Neuron (in vitro differentiated cells): Measurements from ENCODE around the gene MED4.

Experiments used
- H2AFZ ChIP-seq: one replicate; pipeline ENCODE4 v1.6.1; 2013; ENCODE audit warnings: low read depth, mild to moderate bottlenecking, inconsistent platforms, low read length, moderate library complexity
- H3K27me3 ChIP-seq: one replicate; pipeline ENCODE4 v1.6.1; 2013; ENCODE audit warnings: low read length; ENCODE audit not compliant: insufficient read depth
- H3K36me3 ChIP-seq: one replicate; pipeline ENCODE4 v1.6.1; 2013; ENCODE audit warnings: low read length; ENCODE audit not compliant: insufficient read depth
- H3K4me1 ChIP-seq: one replicate; pipeline ENCODE4 v1.6.1; 2013; ENCODE audit warnings: low read length; ENCODE audit not compliant: insufficient read depth
- H3K4me3 ChIP-seq: 2 replicates; pipeline ENCODE4 v1.5.1; 2013; ENCODE audit warnings: mild to moderate bottlenecking, low read length, moderate library complexity
- H3K9me3 ChIP-seq: one replicate; pipeline ENCODE4 v1.6.1; 2013; ENCODE audit warnings: low read length

MED4 gene

GRCh38 chr13:48113756-48114130 is 18.8 kb upstream of the MED4 start:
- Histone ChIP-seq H3K4me3 (no peak overlapping the region), H2AFZ (no peak overlapping the region), H3K27me3 (no peaks in the 10 kb centered on the region), H3K4me1 (peaks cover 12% of the 10 kb centered on the region), H3K9me3 (no peaks in the 10 kb centered on the region), H3K36me3 (no peaks in the 10 kb centered on the region)

- no peak overlapping the region for H3K4me3 ChIP-seq
- no peaks in the 10 kb centered on the region for H3K9me3 ChIP-seq
- H2AFZ ChIP-seq = no peak overlapping the region
- no peaks in the 10 kb centered on the region for H3K27me3 ChIP-seq
- no peaks in the 10 kb centered on the region for H3K36me3 ChIP-seq
- H3K4me1 ChIP-seq = peaks cover 12% of the 10 kb centered on the region
Measured at GRCh38 chr13:48112896-48113755, 18.2 kb upstream of the MED4 start.

GRCh38 chr13:48110931-48111721 is 16.2 kb upstream of the MED4 start:
- H3K4me3 ChIP-seq = no peak overlapping the region
- H3K9me3 ChIP-seq = no peaks in the 10 kb centered on the region
- H3K36me3 ChIP-seq = no peaks in the 10 kb centered on the region

GRCh38 chr13:48110132-48110868 is 15.4 kb upstream of the MED4 start:
- Histone ChIP-seq H3K9me3 (no peaks in the 10 kb centered on the region), H2AFZ (no peak overlapping the region), H3K36me3 (no peaks in the 10 kb centered on the region), H3K4me1 (peaks cover 12% of the 10 kb centered on the region), H3K27me3 (no peaks in the 10 kb centered on the region), H3K4me3 (no peak overlapping the region)

More at GRCh38 chr13:48110931-48111721, 16.2 kb upstream of the MED4 start:
- Histone ChIP-seq H2AFZ (no peak overlapping the region), H3K4me1 (peaks cover 12% of the 10 kb centered on the region), H3K27me3 (no peaks in the 10 kb centered on the region)

DNA sequence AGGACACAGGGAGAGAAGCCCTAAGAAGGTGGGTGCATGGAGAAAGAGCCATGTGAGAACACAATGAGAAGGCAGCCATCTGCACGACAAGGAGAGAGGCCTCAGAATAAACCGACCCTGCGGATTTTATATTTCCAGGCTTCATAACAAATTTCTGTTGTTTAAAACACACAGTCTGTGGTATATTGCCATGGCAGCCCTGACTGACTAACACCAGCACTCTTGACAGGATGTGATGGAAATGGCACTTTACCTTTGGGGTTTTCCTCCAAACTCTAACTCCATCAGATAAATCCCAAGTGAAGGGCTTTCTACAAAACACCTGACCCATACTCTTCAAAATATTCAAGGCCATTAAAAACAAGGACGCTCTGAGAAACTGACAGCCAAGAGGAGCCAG is 13.2 kb upstream of the MED4 start:
- Histone ChIP-seq H3K36me3 (no peaks in the 10 kb centered on the region), H3K4me3 (no peak overlapping the region), H3K4me1 (peaks cover 12% of the 10 kb centered on the region), H3K9me3 (no peaks in the 10 kb centered on the region), H2AFZ (no peak overlapping the region), H3K27me3 (no peaks in the 10 kb centered on the region)

DNA sequence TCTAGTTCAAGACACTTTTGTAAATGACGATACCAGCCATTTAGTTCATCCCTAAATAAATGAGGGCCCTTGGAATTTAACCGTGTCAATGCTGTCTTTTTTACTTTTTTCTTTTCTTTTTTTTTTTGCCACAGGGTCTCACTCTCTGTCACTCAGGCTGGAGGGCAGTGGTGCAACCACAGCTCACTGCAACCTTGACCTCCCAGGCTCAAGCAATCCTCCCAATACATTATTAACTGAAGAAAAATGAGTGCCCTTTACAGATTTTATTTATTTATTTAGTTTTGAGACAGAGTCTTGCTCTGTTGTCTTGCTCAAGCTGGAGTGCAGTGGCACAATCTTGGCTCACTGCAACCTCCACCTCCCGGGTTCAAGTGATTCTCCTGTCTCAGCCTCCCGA is 2.9 kb upstream of the MED4 start:
- H3K4me1 ChIP-seq = peaks cover 9% of the 10 kb centered on the region
- H2AFZ ChIP-seq = no peak overlapping the region
- no peaks in the 10 kb centered on the region for H3K9me3 ChIP-seq
- H3K4me3 ChIP-seq = no peak overlapping the region
- H3K27me3 ChIP-seq = peaks cover 2% of the 10 kb centered on the region
- no peaks in the 10 kb centered on the region for H3K36me3 ChIP-seq

GRCh38 chr13:48096670-48097069 is 1.8 kb upstream of the MED4 start:
- H2AFZ ChIP-seq = peak overlapping the region; percentile 65

GRCh38 chr13:48094404-48094780 is 512 bp downstream of the MED4 start:
- no peaks in the 10 kb centered on the region for H3K27me3 ChIP-seq
- peak overlapping the region; percentile 86 for H3K4me3 ChIP-seq

More at GRCh38 chr13:48096670-48097069, 1.8 kb upstream of the MED4 start:
- Histone ChIP-seq H3K36me3 (no peaks in the 10 kb centered on the region), H3K4me1 (peaks cover 9% of the 10 kb centered on the region), H3K9me3 (no peaks in the 10 kb centered on the region), H3K4me3 (no peak overlapping the region), H3K27me3 (no peaks in the 10 kb centered on the region)

GRCh38 chr13:48093588-48093987 is 1.3 kb downstream of the MED4 start:
- H3K4me1 ChIP-seq = peaks cover 9% of the 10 kb centered on the region
- H3K9me3 ChIP-seq = no peaks in the 10 kb centered on the region
- no peaks in the 10 kb centered on the region for H3K36me3 ChIP-seq
- peak overlapping the region; percentile 86 for H3K4me3 ChIP-seq
- no peak overlapping the region for H2AFZ ChIP-seq
- no peaks in the 10 kb centered on the region for H3K27me3 ChIP-seq

More at GRCh38 chr13:48094404-48094780, 512 bp downstream of the MED4 start:
- Histone ChIP-seq H3K36me3 (no peaks in the 10 kb centered on the region), H3K4me1 (peaks cover 9% of the 10 kb centered on the region), H3K9me3 (no peaks in the 10 kb centered on the region), H2AFZ (peak overlapping the region; percentile 37)

DNA sequence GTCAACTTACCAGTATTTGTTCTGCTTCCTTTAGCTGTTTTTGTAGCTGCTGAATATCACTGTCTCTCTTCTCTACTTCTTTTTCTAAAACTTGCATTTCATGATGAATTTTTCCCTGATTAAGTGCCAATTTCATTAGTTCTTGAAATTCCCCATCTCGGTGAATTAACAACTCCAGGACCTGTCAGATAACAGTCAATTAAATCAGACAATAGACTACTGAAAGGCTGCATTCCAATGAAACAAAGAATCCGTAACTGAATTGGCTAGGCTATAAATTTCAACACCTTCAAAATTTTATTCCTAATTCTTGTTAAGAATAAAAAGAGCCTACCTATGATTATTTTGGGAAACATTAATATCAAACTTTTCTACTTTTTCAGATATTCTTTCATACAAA is 8.6 kb downstream of the MED4 start:
- Histone ChIP-seq H3K9me3 (no peaks in the 10 kb centered on the region), H3K4me3 (no peak overlapping the region), H3K36me3 (peaks cover 41% of the 10 kb centered on the region), H3K27me3 (no peaks in the 10 kb centered on the region), H2AFZ (no peak overlapping the region), H3K4me1 (no peaks in the 10 kb centered on the region)

- H2AFZ ChIP-seq = no peak overlapping the region
- H3K9me3 ChIP-seq = no peaks in the 10 kb centered on the region
- H3K4me3 ChIP-seq = no peak overlapping the region
- H3K36me3 ChIP-seq = peaks cover 74% of the 10 kb centered on the region
- H3K27me3 ChIP-seq = no peaks in the 10 kb centered on the region
- no peaks in the 10 kb centered on the region for H3K4me1 ChIP-seq
Measured at GRCh38 chr13:48081739-48082138, 13.2 kb downstream of the MED4 start.

GRCh38 chr13:48078251-48078656 is 16.6 kb downstream of the MED4 start:
- no peaks in the 10 kb centered on the region for H3K4me1 ChIP-seq
- no peak overlapping the region for H2AFZ ChIP-seq
- no peak overlapping the region for H3K4me3 ChIP-seq
- peaks cover 11% of the 10 kb centered on the region for H3K9me3 ChIP-seq
- no peaks in the 10 kb centered on the region for H3K27me3 ChIP-seq
- H3K36me3 ChIP-seq = peaks cover 81% of the 10 kb centered on the region

DNA sequence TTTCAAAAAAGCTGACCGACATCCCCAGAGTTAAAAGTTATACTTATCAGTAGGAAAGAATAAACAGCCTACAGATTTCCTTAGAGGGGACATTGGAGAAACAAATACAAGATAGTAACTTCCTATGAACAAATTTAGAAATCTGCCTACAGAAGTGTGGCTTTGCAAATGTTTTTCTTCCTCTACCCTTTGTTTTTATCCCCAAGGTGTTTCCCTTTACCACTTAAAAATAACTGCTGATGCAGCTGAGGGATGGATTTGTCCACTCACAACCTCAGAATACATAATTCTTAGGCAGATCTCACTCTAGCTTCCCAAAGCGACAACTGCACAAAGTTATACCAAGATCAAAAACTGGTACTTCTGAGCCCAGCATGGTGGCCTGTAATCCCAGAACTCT is 20.9 kb downstream of the MED4 start:
- Histone ChIP-seq H3K4me3 (no peak overlapping the region), H3K9me3 (peaks cover 43% of the 10 kb centered on the region), H3K36me3 (peaks cover 74% of the 10 kb centered on the region)

More for the DNA sequence above, 20.9 kb downstream of the MED4 start:
- Histone ChIP-seq H2AFZ (no peak overlapping the region), H3K4me1 (no peaks in the 10 kb centered on the region), H3K27me3 (no peaks in the 10 kb centered on the region)
